ENCODE data around the gene MRPL18. TPM values are rescaled to one million over a fixed set of nuclear protein-coding genes. Genes with fewer than 3 reads are reported as not detected.
"Not testable (repeated sequence)": the region's sequence is repeated elsewhere in the genome, so short reads cannot be mapped to it uniquely, and the experiment has no call there.

MRPL18 gene
- total and polyA plus RNA-seq, 2 donors (not counting 3 experiments of a cell fraction or from before 2014, with no cell fraction given): 55.4 to 70.7 TPM

DNA sequence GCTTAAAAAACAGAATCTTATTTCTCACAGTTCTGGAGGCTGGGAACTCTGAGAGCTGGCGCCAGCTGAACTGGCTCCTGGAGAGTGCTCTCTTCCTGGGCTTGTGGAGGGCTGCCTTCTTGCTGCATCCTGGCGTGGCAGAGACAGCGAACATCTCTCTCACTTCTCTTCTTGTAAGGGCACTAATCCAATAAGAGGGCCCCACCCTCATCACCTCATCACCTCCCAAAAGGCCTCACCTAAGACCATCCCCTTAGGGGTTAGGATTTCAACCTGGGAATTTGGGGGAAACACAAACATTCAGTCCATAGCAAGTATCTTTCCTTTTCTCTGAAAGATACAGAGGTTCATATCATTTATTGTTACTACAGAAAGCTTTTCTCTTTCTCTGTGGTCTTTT lies 33.7 kb downstream of the MRPL18 start:
- TF ChIP-seq POLR2AphosphoS5 (IDR thresholded peaks at IDR 0.05; ENCODE audit: insufficient read depth, low read depth, low read length) (no peak), MYC (IDR thresholded peaks at IDR 0.05; ENCODE audit: low read depth, low read length) (no peak), EZH2 (IDR thresholded peaks at IDR 0.05; ENCODE audit: borderline replicate concordance, low read depth, low read length, severe bottlenecking) (no peak), POLR2A (IDR thresholded peaks at IDR 0.05; ENCODE audit: low read depth, low read length) (no peak), JUN (IDR thresholded peaks at IDR 0.05; ENCODE audit: borderline replicate concordance, insufficient read depth, insufficient read length, low read depth) (no peak), GATA2 (IDR thresholded peaks at IDR 0.05; ENCODE audit: insufficient read depth, insufficient read length, low read depth, low read length) (no peak), MAX (IDR thresholded peaks at IDR 0.05; ENCODE audit: insufficient read depth, insufficient read length) (no peak), FOS (IDR thresholded peaks at IDR 0.05; ENCODE audit: borderline replicate concordance, insufficient read depth, low read length) (no peak)
- TF ChIP-seq, protein P1, sequence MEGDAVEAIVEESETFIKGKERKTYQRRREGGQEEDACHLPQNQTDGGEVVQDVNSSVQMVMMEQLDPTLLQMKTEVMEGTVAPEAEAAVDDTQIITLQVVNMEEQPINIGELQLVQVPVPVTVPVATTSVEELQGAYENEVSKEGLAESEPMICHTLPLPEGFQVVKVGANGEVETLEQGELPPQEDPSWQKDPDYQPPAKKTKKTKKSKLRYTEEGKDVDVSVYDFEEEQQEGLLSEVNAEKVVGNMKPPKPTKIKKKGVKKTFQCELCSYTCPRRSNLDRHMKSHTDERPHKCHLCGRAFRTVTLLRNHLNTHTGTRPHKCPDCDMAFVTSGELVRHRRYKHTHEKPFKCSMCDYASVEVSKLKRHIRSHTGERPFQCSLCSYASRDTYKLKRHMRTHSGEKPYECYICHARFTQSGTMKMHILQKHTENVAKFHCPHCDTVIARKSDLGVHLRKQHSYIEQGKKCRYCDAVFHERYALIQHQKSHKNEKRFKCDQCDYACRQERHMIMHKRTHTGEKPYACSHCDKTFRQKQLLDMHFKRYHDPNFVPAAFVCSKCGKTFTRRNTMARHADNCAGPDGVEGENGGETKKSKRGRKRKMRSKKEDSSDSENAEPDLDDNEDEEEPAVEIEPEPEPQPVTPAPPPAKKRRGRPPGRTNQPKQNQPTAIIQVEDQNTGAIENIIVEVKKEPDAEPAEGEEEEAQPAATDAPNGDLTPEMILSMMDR (IDR thresholded peaks at IDR 0.05; ENCODE audit: extremely low read depth in 1 of 2, insufficient read depth in 1 of 2, low read depth in 1 of 2, low read length in 2 of 2): no peak
- no peaks in the 10 kb centered on the region for H3K36me3 ChIP-seq (ENCODE audit: control insufficient read depth in 2 of 2, extremely low read depth in 1 of 2, insufficient read depth in 2 of 2, low read length in 2 of 2)
- FAIRE-seq (no peak), DNase-seq (ENCODE audit: low read depth, low spot score) (no peak)
- H3K9ac ChIP-seq (replicated peaks; ENCODE audit: extremely low read depth, insufficient read depth, low read length): no peak overlapping the region
- POLR2A ChIA-PET: no interaction called here
- no peaks in the 10 kb centered on the region for H3K9me3 ChIP-seq (replicated peaks; ENCODE audit: control insufficient read depth, insufficient read depth, low read length)
- no peaks in the 10 kb centered on the region for H4K20me1 ChIP-seq (replicated peaks; ENCODE audit: control insufficient read depth, extremely low read depth, insufficient read depth, low read length)
- H3K9me1 ChIP-seq (replicated peaks; ENCODE audit: control insufficient read depth, extremely low read depth, insufficient read depth, low read length): no peaks in the 10 kb centered on the region
- CTCF ChIA-PET: no interaction called here
- no peaks in the 10 kb centered on the region for H3K79me2 ChIP-seq (ENCODE audit: control insufficient read depth, insufficient read depth, low read length)
- no peak overlapping the region for H3K27ac ChIP-seq (ENCODE audit: insufficient read depth, low read depth, low read length)
- H3K27me3 ChIP-seq (ENCODE audit: control insufficient read depth in 2 of 2, insufficient read depth in 2 of 2, low read length in 2 of 2): peaks cover 0 to 2% of the 10 kb centered on the region in 2 experiments
- no TSS peak for BruUV-seq (replicated peaks)
- intact Hi-C loops (cut with micrococcal nuclease): no loop called here
- no peak overlapping the region for H3K4me2 ChIP-seq (ENCODE audit: insufficient read depth, low read length)
- no peak overlapping the region for H3K4me3 ChIP-seq (replicated peaks in 1 of 3; ENCODE audit: insufficient read depth in 1 of 3, low read depth in 1 of 3, low read length in 3 of 3)
- dilution Hi-C loops (cut with MboI; ENCODE audit: extremely low pct_ligation_motif_present, low sequenced_read_pairs): no loop called here
- no peak overlapping the region for H2AFZ ChIP-seq (ENCODE audit: low read depth, low read length)
- no peaks in the 10 kb centered on the region for H3K4me1 ChIP-seq (ENCODE audit: control insufficient read depth, extremely low read depth, insufficient read depth, low read length)

- H3K4me2 ChIP-seq (ENCODE audit: insufficient read depth, low read length); POLR2A ChIA-PET; H3K4me3 ChIP-seq (replicated peaks in 1 of 3; ENCODE audit: insufficient read depth in 1 of 3, low read depth in 1 of 3, low read length in 3 of 3); CTCF ChIA-PET; H3K27me3 ChIP-seq (ENCODE audit: control insufficient read depth in 2 of 2, insufficient read depth in 2 of 2, low read length in 2 of 2); H4K20me1 ChIP-seq (replicated peaks; ENCODE audit: control insufficient read depth, extremely low read depth, insufficient read depth, low read length); H3K27ac ChIP-seq (ENCODE audit: insufficient read depth, low read depth, low read length); BruUV-seq (replicated peaks); intact Hi-C loops (cut with micrococcal nuclease); H3K36me3 ChIP-seq (ENCODE audit: control insufficient read depth in 2 of 2, extremely low read depth in 1 of 2, insufficient read depth in 2 of 2, low read length in 2 of 2); H3K4me1 ChIP-seq (ENCODE audit: control insufficient read depth, extremely low read depth, insufficient read depth, low read length); dilution Hi-C loops (cut with MboI; ENCODE audit: extremely low pct_ligation_motif_present, low sequenced_read_pairs); FAIRE-seq; H3K79me2 ChIP-seq (ENCODE audit: control insufficient read depth, insufficient read depth, low read length); H2AFZ ChIP-seq (ENCODE audit: low read depth, low read length); H3K9me3 ChIP-seq (replicated peaks; ENCODE audit: control insufficient read depth, insufficient read depth, low read length); DNase-seq (ENCODE audit: low read depth, low spot score); H3K9ac ChIP-seq (replicated peaks; ENCODE audit: extremely low read depth, insufficient read depth, low read length); H3K9me1 ChIP-seq (replicated peaks; ENCODE audit: control insufficient read depth, extremely low read depth, insufficient read depth, low read length): not testable (repeated sequence)
Observed at GRCh38 chr6:159824690-159825089, 34.4 kb downstream of the MRPL18 start.

Data from endothelial cell of umbilical vein (primary cell).